Activated CD8-positive, alpha-beta T cell treated with anti-CD3 and anti-CD28 coated beads, Interleukin-2, amount 10 ng/mL, durations not matched to agents 7 days and 5 days (primary cell): ENCODE data around the gene LSMEM2. TPM values are rescaled to one million over a fixed set of nuclear protein-coding genes. Genes with fewer than 3 reads are reported as not detected.

Experiments
- ATAC-seq: fragments of 150-1000 bp; cut with Tn5 transposase; one replicate; pipeline ENCODE4 v1.10.0; 2021; ENCODE audit warnings: moderate library complexity
- CTCF ChIA-PET: fragments of 350-600 bp; sonication (Branson Sonifier 250); formaldehyde crosslinking; loops from one replicate; lab custom pipeline; 2021; ENCODE audit warnings: antibody characterized with exemption; lab: Charles Lee
- POLR2A ChIA-PET: fragments of 350-600 bp; sonication (Branson Sonifier 250); formaldehyde crosslinking; loops from one replicate; lab custom pipeline; 2021; ENCODE audit warnings: antibody characterized with exemption; lab: Charles Lee
- DNase-seq: peaks from one replicate; pipeline ENCODE4 v3.0.0-alpha.2; 2020
- H3K27ac Mint-ChIP-seq: one replicate; pipeline ENCODE4 v1.8.0; 2021; ENCODE audit warnings: mild to moderate bottlenecking, mixed read lengths
- H3K27me3 Mint-ChIP-seq: one replicate; pipeline ENCODE4 v1.8.0; 2021; ENCODE audit warnings: low read depth, mixed read lengths
- H3K36me3 Mint-ChIP-seq: one replicate; pipeline ENCODE4 v1.8.0; 2021; ENCODE audit warnings: low read depth, mixed read lengths
- H3K4me1 Mint-ChIP-seq: one replicate; pipeline ENCODE4 v1.8.0; 2021; ENCODE audit warnings: low read depth, mixed read lengths
- H3K4me3 Mint-ChIP-seq: one replicate; pipeline ENCODE4 v1.8.0; 2021; ENCODE audit warnings: mild to moderate bottlenecking, mixed read lengths
- H3K9me3 Mint-ChIP-seq: one replicate; pipeline ENCODE4 v1.8.0; 2022; ENCODE audit warnings: mixed read lengths; ENCODE audit not compliant: insufficient read depth
- total RNA-seq, 2 experiments: library from RNA; stranded (reverse); gene quantifications; one replicate each; pipeline ENCODE4 v1.2.3, GENCODE V29; 2021

The LSMEM2 gene
- total RNA-seq, 2 experiments from 2014 or later: not detected

DNA sequence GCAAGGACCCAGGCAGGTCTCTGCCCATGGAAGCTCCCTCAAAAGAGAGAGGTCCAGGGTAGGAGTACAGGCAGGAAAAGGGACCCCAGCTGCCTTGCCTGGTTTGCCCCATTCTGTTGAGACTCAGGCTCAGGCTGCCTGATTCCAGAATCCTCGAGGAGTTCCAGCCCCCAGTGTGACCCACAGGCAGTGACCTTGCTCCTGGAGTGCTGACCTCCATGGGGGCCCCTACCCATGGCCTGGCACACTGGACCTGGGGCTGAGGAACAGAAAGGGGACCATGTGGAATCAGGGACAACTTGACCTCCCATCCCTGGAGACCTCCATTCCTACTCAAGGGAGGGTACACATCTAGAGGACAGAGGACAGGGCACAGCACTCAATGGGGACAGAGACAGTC lies 13.3 kb upstream of the LSMEM2 start:
- peaks cover 18% of the 10 kb centered on the region for H3K27me3 Mint-ChIP-seq
- no peak overlapping the region for H3K4me3 Mint-ChIP-seq
- ATAC-seq: no peak
- H3K4me1 Mint-ChIP-seq: peaks cover under 1% of the 10 kb centered on the region
- DNase-seq: no peak
- POLR2A ChIA-PET: no interaction called here
- no peak overlapping the region for H3K27ac Mint-ChIP-seq
- CTCF ChIA-PET: interaction anchor here (1.2 to 2.3 kb wide), 3 partner anchors 19 to 48 kb away, joined by 3 to 14 read pairs (median 3); no protein-coding TSS in a partner anchor
- no peaks in the 10 kb centered on the region for H3K9me3 Mint-ChIP-seq
- H3K36me3 Mint-ChIP-seq: no peaks in the 10 kb centered on the region

DNA sequence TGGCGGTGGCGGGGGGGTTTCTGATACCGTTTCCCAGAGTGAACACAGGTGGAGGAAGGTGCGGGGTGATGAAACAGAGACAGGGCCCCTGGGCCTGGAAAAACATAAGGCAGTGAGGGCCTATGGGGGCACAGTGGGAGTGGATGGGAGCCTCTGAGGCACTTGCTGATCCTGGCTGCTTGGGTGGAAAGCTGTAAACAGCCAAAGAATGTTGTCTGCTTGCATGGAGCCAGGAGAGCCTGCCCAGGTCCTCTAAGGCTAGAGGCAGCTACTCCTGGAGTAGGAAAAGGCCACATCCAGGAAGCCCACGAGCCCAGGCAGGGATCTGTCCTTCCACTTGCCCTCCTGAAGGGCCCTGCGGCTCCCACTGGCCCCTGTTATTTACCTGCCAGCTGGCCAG lies 12.9 kb upstream of the LSMEM2 start:
- no peak for DNase-seq
- ChIA-PET CTCF (interaction anchor here (1.1 to 2.5 kb wide), 4 partner anchors 19 to 74 kb away, joined by 3 to 14 read pairs (median 5); no protein-coding TSS in a partner anchor), POLR2A (no interaction called here)
- Mint-ChIP-seq H3K9me3 (no peaks in the 10 kb centered on the region), H3K27me3 (peaks cover 18% of the 10 kb centered on the region), H3K4me1 (no peaks in the 10 kb centered on the region), H3K36me3 (no peaks in the 10 kb centered on the region), H3K4me3 (no peak overlapping the region), H3K27ac (no peak overlapping the region)
- no peak for ATAC-seq

DNA sequence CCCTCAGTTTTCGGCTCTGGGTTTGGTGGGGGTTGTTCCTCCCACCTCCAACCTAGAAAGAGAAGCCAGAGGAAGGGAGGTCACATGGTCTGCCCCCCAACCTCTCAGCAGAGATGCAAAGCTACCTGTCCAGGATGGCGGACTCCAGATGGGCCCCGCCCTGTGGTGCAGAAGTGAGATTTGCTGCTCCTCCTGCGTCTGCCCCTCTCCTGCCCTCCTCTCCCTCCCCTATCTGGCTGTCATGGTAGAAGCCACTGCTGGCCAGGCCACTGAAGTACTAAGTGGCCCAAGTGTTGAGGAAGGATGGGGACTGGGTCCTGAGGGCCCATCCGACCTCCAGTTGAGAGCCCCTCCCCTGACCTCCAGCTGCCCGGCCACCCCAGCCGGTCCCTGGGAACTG lies 12.1 kb upstream of the LSMEM2 start:
- no peak for DNase-seq
- CTCF ChIA-PET: interaction anchor here (1.1 to 2.5 kb wide), 4 partner anchors 20 to 74 kb away, joined by 3 to 14 read pairs (median 5); no protein-coding TSS in a partner anchor
- no peaks in the 10 kb centered on the region for H3K36me3 Mint-ChIP-seq
- peaks cover 5% of the 10 kb centered on the region for H3K4me1 Mint-ChIP-seq
- peaks cover 18% of the 10 kb centered on the region for H3K27me3 Mint-ChIP-seq
- no peak for ATAC-seq
- H3K4me3 Mint-ChIP-seq: no peak overlapping the region
- POLR2A ChIA-PET: no interaction called here
- H3K27ac Mint-ChIP-seq: no peak overlapping the region
- no peaks in the 10 kb centered on the region for H3K9me3 Mint-ChIP-seq

DNA sequence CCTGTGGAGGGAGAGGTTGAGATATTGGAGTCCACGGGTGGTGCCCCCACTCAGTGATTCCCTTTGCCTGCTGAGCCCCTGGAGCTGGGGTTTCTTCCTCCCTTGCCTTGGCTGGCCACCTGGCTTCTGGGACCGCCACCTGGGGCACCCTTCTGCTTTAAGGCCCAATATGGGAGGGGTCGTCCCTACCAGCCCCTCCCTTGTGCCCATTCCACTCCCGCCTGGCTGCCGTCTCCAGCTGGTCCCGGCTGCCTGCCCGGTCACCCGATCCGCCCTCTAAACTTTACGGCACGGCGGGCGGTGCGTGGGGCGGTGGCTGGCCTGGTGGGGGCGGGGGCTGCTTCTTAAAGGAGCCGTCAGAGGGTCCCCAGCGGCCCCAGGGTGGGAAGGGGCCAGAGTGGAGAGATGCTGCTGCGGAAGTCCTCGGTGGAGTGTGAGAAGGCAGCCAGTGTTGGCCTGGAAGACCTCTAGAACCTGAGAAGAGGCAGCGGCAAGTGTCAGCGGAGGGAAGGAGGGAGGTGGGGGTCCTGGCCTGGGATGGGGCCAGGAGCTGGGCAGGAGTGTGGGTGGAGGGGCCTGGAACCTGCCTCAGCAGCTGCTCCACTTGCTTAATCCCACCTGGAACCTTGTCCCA lies 11.5 kb upstream of the LSMEM2 start:
- Mint-ChIP-seq H3K4me3 (no peak overlapping the region), H3K27ac (no peak overlapping the region), H3K27me3 (peaks cover 18% of the 10 kb centered on the region), H3K9me3 (no peaks in the 10 kb centered on the region), H3K36me3 (no peaks in the 10 kb centered on the region), H3K4me1 (peaks cover 6% of the 10 kb centered on the region)
- ATAC-seq (no peak), DNase-seq (no peak)
- CTCF ChIA-PET: interaction anchor here (1.1 to 2.5 kb wide), 3 partner anchors 21 to 75 kb away, joined by 3 to 14 read pairs (median 7); no protein-coding TSS in a partner anchor
- POLR2A ChIA-PET: interaction anchor here (0.6 kb wide), 1 partner anchor 27 kb away, joined by 4 read pairs; no protein-coding TSS in a partner anchor

DNA sequence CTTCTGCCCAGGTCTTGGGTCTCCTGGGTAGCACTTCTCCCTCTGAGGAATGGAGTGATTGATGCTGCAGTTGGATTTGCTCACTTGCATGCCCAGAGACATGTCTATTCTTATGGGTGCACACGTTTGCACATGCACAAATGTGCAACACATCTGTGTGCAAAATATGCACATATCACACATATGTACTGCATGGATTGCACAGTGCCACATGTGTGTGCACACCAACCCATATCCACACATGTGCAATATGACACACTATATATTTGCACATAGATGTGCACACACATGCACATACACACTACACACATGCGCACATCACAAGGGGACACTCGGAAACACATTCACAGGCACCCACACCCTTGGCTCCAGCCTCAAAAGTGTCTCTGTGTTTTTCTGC lies 10.6 kb upstream of the LSMEM2 start:
- H3K36me3 Mint-ChIP-seq: no peaks in the 10 kb centered on the region
- H3K27ac Mint-ChIP-seq: no peak overlapping the region
- no peak for DNase-seq
- ChIA-PET CTCF (interaction anchor here (2.5 kb wide), 1 partner anchor 42 kb away, joined by 7 read pairs; no protein-coding TSS in a partner anchor), POLR2A (interaction anchor here (0.6 kb wide), 1 partner anchor 26 kb away, joined by 4 read pairs; no protein-coding TSS in a partner anchor)
- peaks cover 22% of the 10 kb centered on the region for H3K27me3 Mint-ChIP-seq
- H3K4me3 Mint-ChIP-seq: no peak overlapping the region
- no peak for ATAC-seq
- no peaks in the 10 kb centered on the region for H3K9me3 Mint-ChIP-seq
- peaks cover 12% of the 10 kb centered on the region for H3K4me1 Mint-ChIP-seq

DNA sequence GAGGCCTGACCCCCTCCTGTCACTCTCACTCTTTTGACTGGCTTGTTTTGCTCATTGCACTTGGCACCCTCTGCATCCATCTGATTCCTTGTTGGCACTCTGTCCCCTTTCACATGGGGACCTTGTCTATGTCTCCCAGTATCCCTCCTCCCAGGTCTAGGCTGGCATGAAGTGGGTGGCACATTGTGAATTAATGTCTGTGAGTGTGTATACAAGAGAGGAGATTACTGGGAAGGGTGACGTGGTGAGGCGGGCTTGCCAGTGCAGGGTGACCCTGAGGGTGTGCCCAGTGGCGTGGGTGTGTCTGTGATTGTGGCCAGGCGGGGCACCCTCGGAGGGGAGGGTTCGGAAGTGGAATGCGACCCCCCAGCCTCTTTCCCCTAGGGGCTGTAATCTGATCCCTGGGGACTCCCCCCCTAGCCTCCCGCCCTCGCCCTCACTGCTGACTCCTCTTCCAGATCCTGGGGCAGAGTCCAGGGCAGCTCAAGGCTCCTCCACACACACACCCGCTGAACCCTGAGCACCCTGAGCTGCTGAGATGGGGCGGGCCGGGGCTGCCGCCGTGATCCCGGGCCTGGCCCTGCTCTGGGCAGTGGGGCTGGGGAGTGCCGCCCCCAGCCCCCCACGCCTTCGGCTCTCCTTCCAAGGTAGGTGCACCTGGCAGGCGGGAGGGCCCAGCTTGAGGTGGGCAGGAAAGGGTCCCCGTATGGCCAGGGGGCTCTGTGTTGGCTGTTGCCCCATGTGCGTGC lies 10.0 kb upstream of the LSMEM2 start, which contains the start of gene SEMA3B:
Gene SEMA3B (plus strand): TSS at position 445 of the 749 bp plus-strand sequence. CDS start 94 bp downstream, at position 539.
- no peak for ATAC-seq
- POLR2A ChIA-PET: no interaction called here
- H3K27me3 Mint-ChIP-seq: peaks cover 23% of the 10 kb centered on the region

DNA sequence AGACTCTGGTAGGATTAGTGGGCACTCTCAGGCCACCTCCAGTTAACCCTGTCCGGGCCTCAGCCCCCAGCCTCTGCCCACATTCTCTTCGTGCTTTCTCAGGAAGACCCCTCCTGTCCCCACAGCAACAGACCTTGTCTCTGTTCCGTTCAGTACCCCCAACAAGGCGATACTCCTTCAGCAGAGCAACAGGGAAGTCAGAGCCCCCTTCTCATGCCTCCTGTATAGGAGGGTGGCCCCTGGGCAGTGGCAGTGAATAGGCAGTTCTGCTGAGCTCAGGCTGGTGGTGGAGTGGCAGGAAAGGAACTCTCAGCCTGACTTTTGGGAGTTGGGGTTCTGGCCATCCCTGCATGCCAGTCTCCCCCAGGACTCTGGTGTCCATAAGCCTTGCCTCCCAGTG lies 9.4 kb upstream of the LSMEM2 start:
- H3K4me3 Mint-ChIP-seq: no peak overlapping the region
- H3K36me3 Mint-ChIP-seq: no peaks in the 10 kb centered on the region

More for the DNA sequence above, 10.0 kb upstream of the LSMEM2 start, which contains the start of gene SEMA3B:
- Mint-ChIP-seq H3K4me1 (peaks cover 14% of the 10 kb centered on the region), H3K27ac (no peak within 1 kb of the TSS), H3K4me3 (no peak within 1 kb of the TSS), H3K36me3 (no peaks in the 10 kb centered on the region), H3K9me3 (no peaks in the 10 kb centered on the region)
- no peak for DNase-seq
- CTCF ChIA-PET: interaction anchor here (1.1 to 2.5 kb wide), 3 partner anchors 22 to 65 kb away, joined by 3 to 7 read pairs (median 3); no protein-coding TSS in a partner anchor

DNA sequence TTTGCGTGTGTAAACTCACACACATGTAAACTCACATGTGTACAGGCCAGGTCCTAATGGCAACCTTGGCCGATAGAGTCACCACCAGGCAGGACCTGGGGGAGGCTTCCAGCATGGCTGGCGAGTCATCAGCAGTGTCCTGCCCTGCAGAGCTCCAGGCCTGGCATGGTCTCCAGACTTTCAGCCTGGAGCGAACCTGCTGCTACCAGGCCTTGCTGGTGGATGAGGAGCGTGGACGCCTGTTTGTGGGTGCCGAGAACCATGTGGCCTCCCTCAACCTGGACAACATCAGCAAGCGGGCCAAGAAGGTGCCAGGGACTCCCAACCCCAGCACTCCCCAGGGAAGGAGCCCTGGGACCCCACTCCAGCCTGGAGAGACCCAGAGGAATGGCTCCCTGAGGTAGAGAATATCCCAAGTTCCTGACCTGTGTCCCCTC lies 8.9 kb upstream of the LSMEM2 start:
- no peaks in the 10 kb centered on the region for H3K36me3 Mint-ChIP-seq
- no peaks in the 10 kb centered on the region for H3K9me3 Mint-ChIP-seq
- CTCF ChIA-PET: interaction anchor here (1.3 to 3.2 kb wide), 3 partner anchors 10 to 66 kb away, joined by 3 to 24 read pairs (median 13); no protein-coding TSS in a partner anchor
- H3K4me1 Mint-ChIP-seq: peaks cover 23% of the 10 kb centered on the region
- DNase-seq: no peak
- POLR2A ChIA-PET: interaction anchor here (0.6 kb wide), 1 partner anchor 9 kb away, joined by 3 read pairs; no protein-coding TSS in a partner anchor
- no peak overlapping the region for H3K4me3 Mint-ChIP-seq
- H3K27ac Mint-ChIP-seq: no peak overlapping the region
- peaks cover 33% of the 10 kb centered on the region for H3K27me3 Mint-ChIP-seq
- ATAC-seq: no peak

More for the DNA sequence above, 9.4 kb upstream of the LSMEM2 start:
- Mint-ChIP-seq H3K27ac (no peak overlapping the region), H3K27me3 (peaks cover 29% of the 10 kb centered on the region), H3K4me1 (peaks cover 19% of the 10 kb centered on the region), H3K9me3 (no peaks in the 10 kb centered on the region)
- POLR2A ChIA-PET: interaction anchor here (0.6 kb wide), 1 partner anchor 8 kb away, joined by 3 read pairs; no protein-coding TSS in a partner anchor
- DNase-seq (no peak), ATAC-seq (no peak)
- CTCF ChIA-PET: interaction anchor here (1.1 to 3.2 kb wide), 3 partner anchors 23 to 66 kb away, joined by 3 to 24 read pairs (median 3); no protein-coding TSS in a partner anchor

DNA sequence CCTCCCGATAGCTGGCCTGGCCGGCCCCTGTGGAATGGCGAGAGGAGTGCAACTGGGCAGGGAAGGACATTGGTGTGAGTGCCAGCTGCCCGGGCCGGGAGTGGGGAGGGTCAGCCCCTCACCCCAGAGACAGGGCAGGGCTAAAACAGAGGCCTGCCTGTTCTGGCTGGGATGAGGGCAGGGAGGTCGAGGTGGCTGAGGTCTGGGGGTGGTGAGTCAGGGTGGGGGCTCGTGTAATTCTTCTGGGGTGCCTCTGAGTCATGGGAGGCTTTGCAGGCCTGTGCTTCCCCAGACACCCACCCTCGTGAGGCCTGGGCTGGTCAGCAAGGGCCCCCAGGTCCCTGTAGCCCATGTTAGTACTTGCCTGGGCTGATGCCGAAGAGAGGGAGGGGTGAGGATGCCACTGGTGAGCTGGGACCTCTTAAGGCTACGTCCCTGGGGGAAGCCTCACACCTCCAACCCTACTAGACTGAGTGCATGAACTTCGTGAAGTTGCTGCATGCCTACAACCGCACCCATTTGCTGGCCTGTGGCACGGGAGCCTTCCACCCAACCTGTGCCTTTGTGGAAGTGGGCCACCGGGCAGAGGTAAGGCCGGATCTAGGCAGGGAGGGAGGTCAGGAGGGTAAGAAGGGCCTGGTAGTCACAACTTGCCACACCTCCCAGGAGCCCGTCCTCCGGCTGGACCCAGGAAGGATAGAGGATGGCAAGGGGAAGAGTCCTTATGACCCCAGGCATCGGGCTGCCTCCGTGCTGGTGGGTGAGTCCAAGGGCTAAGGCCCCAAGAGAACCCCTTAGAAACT lies 8.3 kb upstream of the LSMEM2 start:
- H3K4me3 Mint-ChIP-seq: no peak overlapping the region
- peaks cover 29% of the 10 kb centered on the region for H3K4me1 Mint-ChIP-seq
- POLR2A ChIA-PET: no interaction called here
- H3K27me3 Mint-ChIP-seq: peaks cover 39% of the 10 kb centered on the region
- CTCF ChIA-PET: interaction anchor here (1.2 to 3.2 kb wide), 5 partner anchors 9 to 76 kb away, joined by 6 to 24 read pairs (median 8); no protein-coding TSS in a partner anchor
- no peak for ATAC-seq
- DNase-seq: no peak
- H3K9me3 Mint-ChIP-seq: no peaks in the 10 kb centered on the region
- H3K36me3 Mint-ChIP-seq: no peaks in the 10 kb centered on the region
- no peak overlapping the region for H3K27ac Mint-ChIP-seq

DNA sequence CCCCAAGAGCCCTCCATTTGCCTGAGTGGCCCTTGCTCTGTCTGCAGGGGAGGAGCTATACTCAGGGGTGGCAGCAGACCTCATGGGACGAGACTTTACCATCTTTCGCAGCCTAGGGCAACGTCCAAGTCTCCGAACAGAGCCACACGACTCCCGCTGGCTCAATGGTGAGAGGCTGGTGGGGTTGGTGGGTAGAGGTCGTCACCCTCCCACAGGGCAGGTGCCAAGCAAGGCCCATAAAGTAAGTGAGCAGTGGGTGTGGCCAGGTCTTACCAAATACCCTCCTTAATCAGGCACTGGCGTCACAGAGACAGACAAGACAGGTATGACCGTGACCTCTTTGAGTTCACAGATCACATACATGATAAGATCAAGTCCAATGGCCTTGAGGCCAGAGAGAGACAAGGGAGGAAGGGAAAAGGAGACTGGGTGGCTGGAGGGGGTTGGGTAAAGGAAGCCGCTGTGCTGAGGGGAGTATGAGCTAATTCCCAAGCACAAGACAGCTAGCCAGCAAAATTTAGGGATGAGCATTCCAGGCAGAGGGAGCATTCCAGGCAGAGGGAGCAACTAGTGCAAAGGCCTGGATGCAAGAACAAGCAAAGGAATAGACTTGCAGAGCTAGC lies 7.5 kb upstream of the LSMEM2 start:
- peaks cover 34% of the 10 kb centered on the region for H3K4me1 Mint-ChIP-seq
- H3K27me3 Mint-ChIP-seq: peaks cover 39% of the 10 kb centered on the region
- DNase-seq (no peak), ATAC-seq (no peak)
- POLR2A ChIA-PET: no interaction called here
- H3K36me3 Mint-ChIP-seq: no peaks in the 10 kb centered on the region
- CTCF ChIA-PET: interaction anchor here (0.7 to 3.2 kb wide), 8 partner anchors 10 to 79 kb away, joined by 3 to 24 read pairs (median 7); no protein-coding TSS in a partner anchor
- H3K4me3 Mint-ChIP-seq: no peak overlapping the region
- no peaks in the 10 kb centered on the region for H3K9me3 Mint-ChIP-seq
- H3K27ac Mint-ChIP-seq: no peak overlapping the region
